ENCODE data around the gene CIP2A. TPM values are rescaled to one million over a fixed set of nuclear protein-coding genes. Genes with fewer than 3 reads are reported as not detected.

CIP2A gene
- total and polyA plus RNA-seq, 2 of the 13 experiments (the other 11 are each of a cell fraction or from before 2014, with no cell fraction given) = 7.8 to 36.9 TPM

DNA sequence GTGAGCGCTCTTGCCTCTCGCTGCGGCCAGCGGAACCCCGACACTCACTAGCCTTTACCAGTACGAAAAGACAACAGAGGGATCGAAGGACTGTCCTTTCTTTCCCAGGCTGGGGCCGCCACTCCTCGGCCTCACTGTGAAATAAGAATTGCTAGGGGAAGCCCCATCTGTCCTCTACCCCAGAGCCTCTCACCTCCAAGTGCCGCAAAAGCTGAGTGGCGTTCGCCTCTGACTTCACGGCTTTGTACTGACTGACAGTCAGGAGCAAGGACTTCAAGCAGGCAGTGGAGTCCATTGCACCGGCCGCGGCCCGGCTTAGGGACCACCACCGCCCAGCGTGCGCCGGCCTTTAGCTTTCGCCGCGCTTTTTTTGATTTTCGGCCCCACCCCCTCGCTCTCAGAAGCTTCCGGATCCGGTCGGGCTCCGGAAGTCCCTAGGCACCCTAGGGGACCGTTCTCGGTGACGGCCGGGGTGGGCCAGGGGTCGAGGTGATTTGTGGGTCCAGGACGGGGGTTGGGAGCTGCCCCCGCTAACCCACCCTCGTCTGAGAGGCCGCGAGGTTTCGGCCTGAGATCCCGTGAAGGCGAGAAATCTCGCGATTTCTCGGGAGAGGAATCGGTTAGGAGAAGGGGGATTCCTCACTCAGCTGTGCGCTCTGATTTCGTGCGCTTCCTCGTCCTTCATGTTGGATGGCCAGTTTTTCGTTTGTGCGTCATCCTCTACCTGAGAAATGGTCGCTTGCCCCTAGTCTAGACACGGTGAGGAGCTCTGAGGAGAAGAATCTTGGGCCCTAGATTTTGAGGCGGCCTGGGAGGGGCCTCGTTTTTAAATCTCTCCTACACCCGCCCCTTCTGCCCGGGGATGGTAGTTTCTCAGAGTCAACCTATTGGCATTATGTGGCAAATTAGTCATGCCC lies at the start of gene CIP2A, which contains the start of gene DZIP3 (continued):
- TF ChIP-seq, protein P1, sequence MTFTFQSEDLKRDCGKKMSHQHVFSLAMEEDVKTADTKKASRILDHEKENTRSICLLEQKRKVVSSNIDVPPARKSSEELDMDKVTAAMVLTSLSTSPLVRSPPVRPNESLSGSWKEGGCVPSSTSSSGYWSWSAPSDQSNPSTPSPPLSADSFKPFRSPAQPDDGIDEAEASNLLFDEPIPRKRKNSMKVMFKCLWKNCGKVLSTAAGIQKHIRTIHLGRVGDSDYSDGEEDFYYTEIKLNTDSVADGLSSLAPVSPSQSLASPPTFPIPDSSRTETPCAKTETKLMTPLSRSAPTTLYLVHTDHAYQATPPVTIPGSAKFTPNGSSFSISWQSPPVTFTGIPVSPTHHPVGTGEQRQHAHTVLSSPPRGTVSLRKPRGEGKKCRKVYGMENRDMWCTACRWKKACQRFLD (CRISPR knock-in tag; IDR thresholded peaks at IDR 0.05; ENCODE audit: borderline replicate concordance) = peak; percentile 73; the same call in 1 of the 2 replicates
- TF ChIP-seq, protein P2, sequence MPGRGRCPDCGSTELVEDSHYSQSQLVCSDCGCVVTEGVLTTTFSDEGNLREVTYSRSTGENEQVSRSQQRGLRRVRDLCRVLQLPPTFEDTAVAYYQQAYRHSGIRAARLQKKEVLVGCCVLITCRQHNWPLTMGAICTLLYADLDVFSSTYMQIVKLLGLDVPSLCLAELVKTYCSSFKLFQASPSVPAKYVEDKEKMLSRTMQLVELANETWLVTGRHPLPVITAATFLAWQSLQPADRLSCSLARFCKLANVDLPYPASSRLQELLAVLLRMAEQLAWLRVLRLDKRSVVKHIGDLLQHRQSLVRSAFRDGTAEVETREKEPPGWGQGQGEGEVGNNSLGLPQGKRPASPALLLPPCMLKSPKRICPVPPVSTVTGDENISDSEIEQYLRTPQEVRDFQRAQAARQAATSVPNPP (CRISPR knock-in tag; IDR thresholded peaks at IDR 0.05) = peak; percentile 82
- TF ChIP-seq, protein P3, sequence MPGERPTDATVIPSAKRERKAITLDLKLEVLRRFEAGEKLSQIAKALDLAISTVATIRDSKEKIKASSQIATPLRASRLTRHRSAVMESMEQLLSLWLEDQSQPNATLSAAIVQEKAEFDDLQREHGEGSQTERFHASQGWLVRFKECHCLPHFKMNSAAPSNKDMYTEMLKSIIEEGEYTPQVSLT (CRISPR knock-in tag; IDR thresholded peaks at IDR 0.05; ENCODE audit: borderline replicate concordance, low read depth) = no peak
- TF ChIP-seq, protein P4, sequence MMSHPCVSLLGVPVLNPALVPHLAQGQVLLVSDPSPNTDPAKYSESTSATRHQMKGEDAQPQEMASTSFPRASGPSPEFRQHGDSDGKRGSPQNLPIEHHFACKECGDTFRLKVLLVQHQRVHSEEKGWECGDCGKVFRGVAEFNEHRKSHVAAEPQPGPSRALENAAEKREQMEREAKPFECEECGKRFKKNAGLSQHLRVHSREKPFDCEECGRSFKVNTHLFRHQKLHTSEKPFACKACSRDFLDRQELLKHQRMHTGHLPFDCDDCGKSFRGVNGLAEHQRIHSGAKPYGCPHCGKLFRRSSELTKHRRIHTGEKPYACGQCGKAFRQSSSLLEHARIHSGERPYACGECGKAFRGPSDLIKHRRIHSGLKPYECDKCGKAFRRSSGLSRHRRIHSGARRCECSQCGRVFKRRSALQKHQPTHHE (CRISPR knock-in tag; IDR thresholded peaks at IDR 0.05; ENCODE audit: borderline replicate concordance) = no peak
- peak; percentile 25 for TF ChIP-seq NR2F6 (IDR thresholded peaks at IDR 0.05)
- TF ChIP-seq NR2F6 (CRISPR knock-in tag; IDR thresholded peaks at IDR 0.05) = peak; percentile 78; the same call in 1 of the 2 replicates
- TF ChIP-seq HOXA7 (CRISPR knock-in tag; IDR thresholded peaks at IDR 0.05) = no peak
- no peak for TF ChIP-seq ZNF234 (CRISPR knock-in tag; conservative IDR thresholded peaks at IDR 0.05)
- TF ChIP-seq ZFP36L1 (CRISPR knock-in tag; IDR thresholded peaks at IDR 0.05) = no peak
- TF ChIP-seq ZBTB3 (CRISPR knock-in tag; IDR thresholded peaks at IDR 0.05; ENCODE audit: borderline replicate concordance, low read depth) = no peak
- TF ChIP-seq, protein P5, sequence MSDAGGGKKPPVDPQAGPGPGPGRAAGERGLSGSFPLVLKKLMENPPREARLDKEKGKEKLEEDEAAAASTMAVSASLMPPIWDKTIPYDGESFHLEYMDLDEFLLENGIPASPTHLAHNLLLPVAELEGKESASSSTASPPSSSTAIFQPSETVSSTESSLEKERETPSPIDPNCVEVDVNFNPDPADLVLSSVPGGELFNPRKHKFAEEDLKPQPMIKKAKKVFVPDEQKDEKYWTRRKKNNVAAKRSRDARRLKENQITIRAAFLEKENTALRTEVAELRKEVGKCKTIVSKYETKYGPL (CRISPR knock-in tag; IDR thresholded peaks at IDR 0.05) = peak; percentile 49; the same call in 1 of the 2 replicates
- TF ChIP-seq, protein P6, sequence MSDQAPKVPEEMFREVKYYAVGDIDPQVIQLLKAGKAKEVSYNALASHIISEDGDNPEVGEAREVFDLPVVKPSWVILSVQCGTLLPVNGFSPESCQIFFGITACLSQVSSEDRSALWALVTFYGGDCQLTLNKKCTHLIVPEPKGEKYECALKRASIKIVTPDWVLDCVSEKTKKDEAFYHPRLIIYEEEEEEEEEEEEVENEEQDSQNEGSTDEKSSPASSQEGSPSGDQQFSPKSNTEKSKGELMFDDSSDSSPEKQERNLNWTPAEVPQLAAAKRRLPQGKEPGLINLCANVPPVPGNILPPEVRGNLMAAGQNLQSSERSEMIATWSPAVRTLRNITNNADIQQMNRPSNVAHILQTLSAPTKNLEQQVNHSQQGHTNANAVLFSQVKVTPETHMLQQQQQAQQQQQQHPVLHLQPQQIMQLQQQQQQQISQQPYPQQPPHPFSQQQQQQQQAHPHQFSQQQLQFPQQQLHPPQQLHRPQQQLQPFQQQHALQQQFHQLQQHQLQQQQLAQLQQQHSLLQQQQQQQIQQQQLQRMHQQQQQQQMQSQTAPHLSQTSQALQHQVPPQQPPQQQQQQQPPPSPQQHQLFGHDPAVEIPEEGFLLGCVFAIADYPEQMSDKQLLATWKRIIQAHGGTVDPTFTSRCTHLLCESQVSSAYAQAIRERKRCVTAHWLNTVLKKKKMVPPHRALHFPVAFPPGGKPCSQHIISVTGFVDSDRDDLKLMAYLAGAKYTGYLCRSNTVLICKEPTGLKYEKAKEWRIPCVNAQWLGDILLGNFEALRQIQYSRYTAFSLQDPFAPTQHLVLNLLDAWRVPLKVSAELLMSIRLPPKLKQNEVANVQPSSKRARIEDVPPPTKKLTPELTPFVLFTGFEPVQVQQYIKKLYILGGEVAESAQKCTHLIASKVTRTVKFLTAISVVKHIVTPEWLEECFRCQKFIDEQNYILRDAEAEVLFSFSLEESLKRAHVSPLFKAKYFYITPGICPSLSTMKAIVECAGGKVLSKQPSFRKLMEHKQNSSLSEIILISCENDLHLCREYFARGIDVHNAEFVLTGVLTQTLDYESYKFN (CRISPR knock-in tag; conservative IDR thresholded peaks at IDR 0.05) = peak; percentile 63
- TF ChIP-seq ZNF790 (CRISPR knock-in tag; IDR thresholded peaks at IDR 0.05; ENCODE audit: borderline replicate concordance) = no peak
- 0 out of 2 replicates have a peak, but pooled peaks have one; percentile 49 for TF ChIP-seq ZNF678 (CRISPR knock-in tag; IDR thresholded peaks at IDR 0.05)
- TF ChIP-seq, protein P7, sequence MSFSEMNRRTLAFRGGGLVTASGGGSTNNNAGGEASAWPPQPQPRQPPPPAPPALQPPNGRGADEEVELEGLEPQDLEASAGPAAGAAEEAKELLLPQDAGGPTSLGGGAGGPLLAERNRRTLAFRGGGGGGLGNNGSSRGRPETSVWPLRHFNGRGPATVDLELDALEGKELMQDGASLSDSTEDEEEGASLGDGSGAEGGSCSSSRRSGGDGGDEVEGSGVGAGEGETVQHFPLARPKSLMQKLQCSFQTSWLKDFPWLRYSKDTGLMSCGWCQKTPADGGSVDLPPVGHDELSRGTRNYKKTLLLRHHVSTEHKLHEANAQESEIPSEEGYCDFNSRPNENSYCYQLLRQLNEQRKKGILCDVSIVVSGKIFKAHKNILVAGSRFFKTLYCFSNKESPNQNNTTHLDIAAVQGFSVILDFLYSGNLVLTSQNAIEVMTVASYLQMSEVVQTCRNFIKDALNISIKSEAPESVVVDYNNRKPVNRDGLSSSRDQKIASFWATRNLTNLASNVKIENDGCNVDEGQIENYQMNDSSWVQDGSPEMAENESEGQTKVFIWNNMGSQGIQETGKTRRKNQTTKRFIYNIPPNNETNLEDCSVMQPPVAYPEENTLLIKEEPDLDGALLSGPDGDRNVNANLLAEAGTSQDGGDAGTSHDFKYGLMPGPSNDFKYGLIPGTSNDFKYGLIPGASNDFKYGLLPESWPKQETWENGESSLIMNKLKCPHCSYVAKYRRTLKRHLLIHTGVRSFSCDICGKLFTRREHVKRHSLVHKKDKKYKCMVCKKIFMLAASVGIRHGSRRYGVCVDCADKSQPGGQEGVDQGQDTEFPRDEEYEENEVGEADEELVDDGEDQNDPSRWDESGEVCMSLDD (CRISPR knock-in tag; IDR thresholded peaks at IDR 0.05; ENCODE audit: borderline replicate concordance) = peak; percentile 93; the same call in 1 of the 2 replicates
